SU-DHL-6 (cell line): ENCODE measurements around the gene SDK1.

Experiments
- CTCF ChIP-seq: fragments of 200-600 bp; sonication (generic); IDR thresholded peaks from one replicate; pipeline ENCODE4 v1.5.1; 2017; ENCODE audit warnings: antibody characterized with exemption, mild to moderate bottlenecking, low read length, moderate library complexity; ENCODE audit not compliant: insufficient read depth, poor library complexity, severe bottlenecking
- EZH2phosphoT487 ChIP-seq: fragments of 200-600 bp; sonication (generic), shearing (Covaris generic); conservative IDR thresholded peaks from 2 replicates; pipeline ENCODE4 v1.6.1; 2018; ENCODE audit warnings: mild to moderate bottlenecking, antibody characterized with exemption, low read length, moderate library complexity, mixed read lengths

DNA sequence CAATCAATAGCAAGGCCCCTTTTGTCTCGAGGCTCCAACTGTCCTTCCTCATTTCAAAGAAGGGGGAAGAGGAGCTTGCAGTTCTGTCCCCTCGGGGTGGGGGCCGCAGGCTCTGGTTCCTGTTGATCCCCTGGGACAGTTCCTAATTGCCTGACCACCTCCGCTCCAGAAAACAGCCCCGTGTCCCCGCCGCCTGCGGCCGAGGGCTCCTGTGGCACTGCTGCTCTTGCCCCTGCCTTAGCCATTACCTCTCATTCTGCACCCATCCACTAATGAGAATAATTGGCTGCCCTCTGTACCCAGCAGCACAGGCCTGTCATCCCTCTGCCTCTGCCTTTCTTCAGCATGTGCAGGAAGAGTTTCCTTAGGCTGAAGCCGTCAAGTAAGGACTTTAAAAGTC is 712.7 kb downstream of the SDK1 start:
- TF ChIP-seq CTCF (no peak), EZH2phosphoT487 (no peak)
